CD4-positive, alpha-beta T cell treated with Interleukin-1 beta for 1 hour (primary cell): ENCODE results near the gene MAP2K3.

Experiments
- DNase-seq, 2 donors: peaks; one replicate each; pipeline ENCODE4 v3.0.0-alpha.2; 2020 to 2022

Gene MAP2K3

GRCh38 chr17:21283482-21284318, 811 bp upstream of the MAP2K3 start:
- DNase-seq, result no peak

GRCh38 chr17:21285164-21286065, 904 bp downstream of the MAP2K3 start:
- DNase-seq, result peak in 1 of 2 donors; percentile 31

GRCh38 chr17:21286066-21286770, 1.7 kb downstream of the MAP2K3 start:
- peak; percentile 18 to 72 for DNase-seq

GRCh38 chr17:21286909-21287702, 2.6 kb downstream of the MAP2K3 start:
- DNase-seq, result peak in 1 of 2 donors; percentile 27

GRCh38 chr17:21287703-21288449, 3.4 kb downstream of the MAP2K3 start:
- DNase-seq, result peak; percentile 95 to 96

GRCh38 chr17:21288571-21289017, 4.1 kb downstream of the MAP2K3 start:
- peak in 1 of 2 donors; percentile 26 for DNase-seq

- no peak for DNase-seq
These were observed 4.8 kb downstream of the MAP2K3 start for GRCh38 chr17:21289175-21289901.

GRCh38 chr17:21289902-21290571, 5.5 kb downstream of the MAP2K3 start:
- no peak for DNase-seq

- no peak for DNase-seq
These were observed 6.8 kb downstream of the MAP2K3 start for GRCh38 chr17:21291357-21291756.

GRCh38 chr17:21291862-21292261, 7.4 kb downstream of the MAP2K3 start:
- no peak for DNase-seq

- DNase-seq, result no peak
These were observed 8.6 kb downstream of the MAP2K3 start for GRCh38 chr17:21292867-21293830.

- no peak for DNase-seq
These were observed 9.3 kb downstream of the MAP2K3 start for GRCh38 chr17:21293831-21294210.

GRCh38 chr17:21294321-21295035, 10.0 kb downstream of the MAP2K3 start:
- no peak for DNase-seq

GRCh38 chr17:21295036-21295952, 10.8 kb downstream of the MAP2K3 start:
- no peak for DNase-seq

GRCh38 chr17:21296097-21297025, 11.8 kb downstream of the MAP2K3 start:
- no peak for DNase-seq

- no peak for DNase-seq
These were observed 12.6 kb downstream of the MAP2K3 start for GRCh38 chr17:21297026-21297520.
